Measurements from ENCODE around the gene SCUBE2.

GRCh38 chr11:9133956-9134355 lies 42.6 kb upstream of the SCUBE2 start:
- TF ChIP-seq CTCF (IDR thresholded peaks at IDR 0.05 in 4 of 5, conservative IDR thresholded peaks at IDR 0.05 in 1 of 5) (no peak), POLR2A (IDR thresholded peaks at IDR 0.05) (no peak)
